ENCODE measurements around the gene ZNF578.
"Not testable (repeated sequence)": the region's sequence is repeated elsewhere in the genome, so short reads cannot be mapped to it uniquely, and the experiment has no call there.

ZNF578 gene

DNA sequence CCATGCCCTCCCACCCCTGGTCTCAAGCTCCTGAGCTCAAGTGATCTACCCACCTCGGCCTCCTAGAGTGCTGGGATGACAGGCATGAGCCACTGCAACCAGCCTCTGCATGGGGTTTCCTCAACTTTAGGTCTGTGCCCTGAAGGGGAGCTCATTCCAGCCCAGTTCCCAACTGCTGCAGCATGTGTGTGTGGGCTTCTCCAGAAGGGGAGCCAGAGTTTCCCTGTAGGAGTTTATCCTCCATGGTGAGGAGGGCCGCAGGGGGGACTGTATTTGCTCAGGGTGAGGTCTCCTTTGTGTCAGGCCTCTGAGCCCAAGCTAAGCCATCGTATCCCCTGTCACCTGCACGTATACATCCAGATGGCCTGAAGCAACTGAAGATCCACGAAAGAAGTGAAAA is 62.8 kb downstream of the ZNF578 start:
- DNase-seq (ENCODE audit: low read depth, low spot score), result no peak

DNA sequence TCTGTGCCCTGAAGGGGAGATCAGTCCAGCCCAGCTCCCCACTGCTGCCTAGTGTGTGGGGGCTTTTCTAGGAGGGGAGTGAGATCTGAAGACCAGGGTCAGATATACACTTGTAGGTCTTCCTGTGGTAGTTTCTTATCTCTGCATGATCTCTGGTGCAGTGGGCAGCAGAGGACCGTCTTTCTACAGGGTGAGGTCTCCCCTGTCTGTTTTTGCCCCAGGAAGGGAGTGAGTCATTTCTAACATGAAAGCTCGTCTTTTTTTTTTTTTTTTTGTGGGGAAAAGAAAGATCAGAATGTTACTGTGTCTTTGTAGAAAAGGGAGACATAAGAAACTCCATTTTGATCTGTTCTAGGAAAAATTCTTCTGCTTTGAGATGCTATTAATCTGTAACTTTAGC is 65.3 kb downstream of the ZNF578 start:
- DNase-seq (ENCODE audit: low read depth, low spot score), result no peak

DNA sequence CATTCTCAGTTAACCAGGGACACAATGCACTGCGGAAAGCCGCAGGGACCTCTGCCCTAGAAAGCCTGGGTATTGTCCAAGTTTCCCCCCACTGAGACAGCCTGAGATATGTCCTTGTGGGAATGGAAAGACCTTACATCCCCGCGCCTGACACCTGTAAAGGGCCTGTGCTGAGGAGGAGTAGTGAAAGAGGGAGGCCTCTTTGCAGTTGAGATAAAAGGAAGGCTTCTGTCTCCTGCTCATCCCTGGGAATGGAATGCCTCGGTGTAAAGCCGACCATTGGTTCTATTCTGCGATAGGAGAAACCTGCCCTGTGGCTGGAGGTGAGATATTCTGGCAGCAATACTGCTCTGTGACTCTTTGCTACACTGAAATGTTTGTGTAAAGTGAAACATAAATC is 65.8 kb downstream of the ZNF578 start:
- not testable (repeated sequence) for DNase-seq (ENCODE audit: low read depth, low spot score)

DNA sequence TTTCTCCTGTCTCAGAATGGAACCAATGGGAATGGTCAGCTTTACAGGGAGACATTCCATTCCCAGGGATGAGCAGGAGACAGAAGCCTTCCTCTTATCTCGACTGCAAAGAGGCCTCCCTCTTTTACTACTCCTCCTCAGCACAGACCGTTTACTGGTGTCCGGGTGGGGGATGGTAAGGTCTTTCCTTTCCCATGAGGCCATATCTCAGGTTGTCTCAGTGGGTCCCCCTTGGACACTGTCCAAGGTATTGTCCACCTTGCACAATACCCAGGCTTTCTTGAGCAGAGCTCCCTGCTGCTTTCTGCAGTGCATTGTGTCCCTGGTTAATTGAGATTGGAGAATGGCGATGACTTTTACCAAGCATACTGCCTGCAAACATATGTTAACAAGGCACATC is 66.7 kb downstream of the ZNF578 start:
- DNase-seq (ENCODE audit: low read depth, low spot score), result no peak

- DNase-seq (ENCODE audit: low read depth, low spot score), result no peak
These were observed 69.2 kb downstream of the ZNF578 start for GRCh38 chr19:52522551-52522950.

DNA sequence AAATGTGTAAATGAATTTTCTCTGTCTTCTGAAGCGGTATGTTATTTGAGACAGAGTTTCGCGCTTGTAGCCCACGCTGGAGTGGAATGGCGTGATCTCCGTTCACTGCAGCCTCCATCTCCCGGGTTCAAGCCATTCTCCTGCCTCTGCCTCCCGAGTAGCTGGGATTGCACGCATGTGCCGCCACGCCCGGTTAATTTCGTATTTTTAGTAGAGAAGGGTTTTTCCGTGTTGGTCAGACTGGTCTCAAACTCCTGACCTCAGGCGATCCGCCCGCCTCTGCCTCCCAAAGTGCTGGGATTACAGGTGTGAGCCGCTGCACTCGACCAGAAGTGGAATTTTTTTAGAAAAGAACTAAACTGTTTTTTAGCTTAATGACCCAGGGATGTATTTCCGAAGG is 70.7 kb downstream of the ZNF578 start:
- DNase-seq (ENCODE audit: low read depth, low spot score), result no peak

GRCh38 chr19:52527134-52527955 is 74.0 kb downstream of the ZNF578 start, which contains the start of gene ZNF808:
TSS of gene ZNF808 (plus strand) at chr19:52527668. CDS start at chr19:52543285, 15,617 bp downstream.
- DNase-seq (ENCODE audit: low read depth, low spot score), result peak; percentile 93

DNA sequence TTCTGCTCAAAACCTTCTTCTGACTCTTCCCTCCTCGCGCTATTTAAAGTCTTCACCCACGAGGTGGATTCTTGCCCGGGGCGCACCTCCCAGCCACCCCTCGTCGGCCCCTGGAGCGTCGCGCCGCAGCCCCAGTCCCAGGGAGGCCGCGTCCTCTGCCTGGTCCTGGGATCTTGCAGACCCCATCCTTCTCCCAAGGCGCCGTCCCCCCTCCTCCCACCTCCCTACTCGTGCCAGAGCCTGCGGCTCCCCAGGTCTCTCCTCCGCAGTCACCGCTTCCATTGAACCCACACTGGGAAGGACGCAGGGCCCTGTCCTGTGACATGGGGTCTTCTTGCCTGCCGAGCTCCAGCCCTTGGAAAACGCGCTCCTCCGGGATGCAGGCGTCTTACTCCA is 74.6 kb downstream of the ZNF578 start:
- no peak for DNase-seq (ENCODE audit: low read depth, low spot score)

DNA sequence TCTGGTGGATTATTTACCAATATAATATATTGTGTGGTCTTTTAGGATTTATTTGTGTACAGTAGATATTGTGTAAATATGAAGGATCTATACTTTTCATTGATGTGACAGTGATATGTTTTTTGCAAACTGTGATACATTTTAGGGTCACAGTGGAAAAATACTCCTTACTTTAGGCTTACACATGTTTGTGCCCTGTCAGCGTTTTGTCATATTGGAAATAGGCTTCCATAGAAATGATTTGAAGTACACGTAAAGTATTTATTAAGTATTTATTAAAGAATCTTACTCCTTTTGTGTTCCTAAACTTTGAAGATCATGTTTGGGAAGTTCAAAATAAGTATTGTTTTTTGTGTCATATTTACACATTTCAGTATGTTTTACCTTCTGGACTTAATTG is 79.1 kb downstream of the ZNF578 start:
- no peak for DNase-seq (ENCODE audit: low read depth, low spot score)

- DNase-seq (ENCODE audit: low read depth, low spot score), result no peak
These were observed 80.5 kb downstream of the ZNF578 start for GRCh38 chr19:52533901-52534300.

GRCh38 chr19:52535385-52535770 is 82.0 kb downstream of the ZNF578 start:
- DNase-seq (ENCODE audit: low read depth, low spot score), result not testable (repeated sequence)

DNA sequence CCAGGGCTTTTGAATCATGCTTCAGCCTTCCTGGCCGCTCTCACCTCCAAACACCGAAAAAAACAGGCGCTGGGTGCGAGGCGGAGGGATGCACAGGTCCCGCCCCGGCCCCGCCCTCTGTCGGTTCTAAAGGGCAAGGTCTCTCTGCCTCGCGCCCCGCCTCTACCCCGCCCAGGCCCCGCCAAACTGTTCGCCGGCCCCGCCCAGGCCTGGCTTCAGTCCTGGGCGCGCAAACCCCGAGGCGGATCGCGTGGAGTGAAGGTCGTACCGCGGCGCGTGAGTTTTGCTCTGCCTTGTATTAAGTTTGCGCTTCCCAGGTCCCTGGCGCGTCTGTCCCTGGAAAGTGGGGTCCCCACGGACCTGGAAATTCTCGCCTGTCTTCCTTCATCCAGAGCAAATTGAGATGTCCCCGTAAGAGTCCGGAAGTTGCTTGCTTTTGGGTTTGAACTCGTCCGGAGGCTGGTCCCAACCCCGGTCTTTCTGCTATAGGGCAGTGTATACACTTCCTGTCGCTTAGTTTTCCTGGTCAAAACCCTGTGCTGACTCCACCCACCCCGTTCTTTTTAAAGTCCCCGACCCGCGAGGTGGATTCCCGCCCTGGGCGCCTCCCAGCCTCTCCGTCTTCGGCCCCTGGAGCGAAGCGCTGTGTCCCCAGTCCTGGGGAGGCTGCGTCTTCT is 82.6 kb downstream of the ZNF578 start:
- DNase-seq (ENCODE audit: low read depth, low spot score), result no peak

DNA sequence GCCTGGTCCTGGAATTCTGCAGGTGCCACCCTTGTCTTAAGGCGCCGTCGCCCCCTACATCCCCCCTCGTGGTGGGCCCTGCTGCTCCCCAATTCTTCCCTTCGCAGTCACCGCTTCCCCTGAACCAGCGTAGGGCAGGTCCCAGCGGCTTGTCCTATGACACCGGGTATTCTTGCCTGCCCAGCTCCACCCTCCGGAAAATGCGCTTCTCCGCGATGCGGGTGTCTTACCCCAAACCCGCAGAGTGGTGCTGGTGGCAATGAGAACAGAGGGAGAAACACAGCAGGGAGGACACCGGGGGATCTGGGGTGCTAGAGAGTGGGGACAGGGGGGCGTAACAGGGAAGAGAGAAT is 83.1 kb downstream of the ZNF578 start:
- DNase-seq (ENCODE audit: low read depth, low spot score), result no peak

DNA sequence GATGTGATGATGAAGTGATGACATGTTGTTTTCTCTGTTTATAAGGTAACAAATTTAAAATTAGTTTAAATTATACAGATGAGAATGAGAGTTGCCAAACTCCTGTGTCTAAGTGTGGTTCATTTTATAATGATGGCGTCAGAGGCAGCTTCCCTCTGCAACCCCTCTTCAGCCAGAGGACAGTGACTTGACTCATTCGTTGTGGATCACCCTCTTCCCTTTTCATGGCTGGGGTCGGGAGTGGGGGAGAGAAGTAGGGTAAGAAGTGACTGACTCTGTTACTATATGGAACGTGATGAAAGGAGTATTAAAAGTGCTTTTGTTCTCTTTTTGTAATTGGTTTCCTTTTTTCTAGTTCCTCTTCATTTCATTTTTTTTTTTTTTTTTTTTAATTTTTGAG is 85.5 kb downstream of the ZNF578 start:
- not testable (repeated sequence) for DNase-seq (ENCODE audit: low read depth, low spot score)

DNA sequence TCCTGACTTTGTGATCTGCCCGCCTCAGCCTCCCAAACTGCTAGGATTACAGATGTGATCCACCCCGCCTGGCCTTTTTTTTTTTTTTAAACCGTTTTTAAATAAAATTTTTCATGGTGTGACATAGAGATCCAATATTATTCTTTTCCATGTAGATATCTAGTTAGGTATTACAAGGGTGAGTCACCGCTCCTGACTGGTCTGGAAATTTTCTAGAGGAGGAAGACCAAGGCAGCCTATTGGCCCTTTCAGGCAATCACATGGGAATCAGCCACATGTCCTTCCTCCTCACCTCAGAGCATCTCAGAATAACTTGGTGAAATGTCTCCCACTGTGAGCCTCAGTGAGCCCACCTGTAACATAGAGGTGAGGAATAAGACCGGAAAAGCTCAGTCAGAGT is 87.8 kb downstream of the ZNF578 start:
- not testable (repeated sequence) for DNase-seq (ENCODE audit: low read depth, low spot score)

DNA sequence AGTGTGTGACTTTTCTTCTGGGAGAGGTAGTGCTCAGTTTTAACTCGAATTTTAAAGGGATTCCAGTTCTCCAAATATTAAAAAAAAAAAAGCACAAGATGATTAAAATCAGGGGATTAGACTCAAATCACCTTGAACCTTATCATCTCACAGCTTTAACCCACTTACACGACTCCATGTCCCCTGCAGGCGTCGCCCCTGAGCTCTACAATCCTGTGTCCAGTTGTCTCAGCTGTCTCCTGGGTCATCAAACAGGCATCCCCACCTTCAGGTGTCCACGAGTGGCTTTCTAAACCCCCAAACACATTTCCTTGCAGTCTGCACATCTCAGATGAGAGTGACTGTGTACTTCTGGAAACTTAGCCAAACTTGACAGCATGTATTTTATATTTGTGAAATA is 88.3 kb downstream of the ZNF578 start:
- no peak for DNase-seq (ENCODE audit: low read depth, low spot score)

GRCh38 chr19:52542541-52542940 is 89.2 kb downstream of the ZNF578 start:
- DNase-seq (ENCODE audit: low read depth, low spot score), result not testable (repeated sequence)

- DNase-seq (ENCODE audit: low read depth, low spot score), result no peak
These were observed 89.8 kb downstream of the ZNF578 start for GRCh38 chr19:52542984-52543664.

DNA sequence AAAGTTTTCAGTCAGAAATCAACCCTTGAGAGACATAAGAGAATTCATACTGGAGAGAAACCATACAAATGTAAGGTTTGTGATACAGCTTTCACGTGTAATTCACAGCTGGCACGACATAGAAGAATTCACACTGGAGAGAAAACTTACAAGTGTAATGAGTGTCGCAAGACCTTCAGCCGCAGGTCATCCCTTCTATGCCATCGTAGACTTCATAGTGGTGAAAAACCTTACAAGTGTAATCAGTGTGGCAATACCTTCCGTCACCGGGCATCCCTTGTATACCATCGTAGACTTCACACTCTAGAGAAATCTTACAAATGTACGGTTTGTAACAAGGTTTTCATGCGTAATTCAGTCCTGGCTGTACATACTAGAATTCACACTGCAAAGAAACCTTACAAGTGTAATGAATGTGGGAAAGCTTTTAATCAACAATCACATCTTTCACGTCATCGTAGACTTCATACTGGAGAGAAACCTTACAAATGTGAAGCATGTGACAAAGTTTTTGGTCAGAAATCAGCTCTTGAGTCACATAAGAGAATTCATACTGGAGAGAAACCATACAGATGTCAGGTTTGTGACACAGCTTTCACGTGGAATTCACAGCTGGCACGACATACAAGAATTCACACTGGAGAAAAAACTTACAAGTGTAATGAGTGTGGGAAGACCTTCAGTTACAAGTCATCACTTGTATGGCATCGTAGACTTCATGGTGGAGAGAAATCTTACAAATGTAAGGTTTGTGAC is 101.0 kb downstream of the ZNF578 start:
- no peak for DNase-seq (ENCODE audit: low read depth, low spot score)

- DNase-seq (ENCODE audit: low read depth, low spot score), result no peak
These were observed 104.1 kb downstream of the ZNF578 start for GRCh38 chr19:52557231-52557995.
